ENCODE measurements around the gene SSRP1. TPM values are rescaled to one million over a fixed set of nuclear protein-coding genes. Genes with fewer than 3 reads are reported as not detected.

The SSRP1 gene
- total and polyA plus RNA-seq, 2 of the 13 experiments (the other 11 are each of a cell fraction or from before 2014, with no cell fraction given) = 93.6 to 129 TPM

GRCh38 chr11:57313071-57313787, 22.5 kb downstream of the SSRP1 start (continued):
- TF ChIP-seq FUBP1 (CRISPR knock-in tag; IDR thresholded peaks at IDR 0.05; ENCODE audit: borderline replicate concordance) (no peak), SRSF1 (optimal IDR thresholded peaks at IDR 0.05; ENCODE audit: low read depth, low read length) (no peak), RBAK (CRISPR knock-in tag; IDR thresholded peaks at IDR 0.05) (no peak), POLR2A (IDR thresholded peaks at IDR 0.05; ENCODE audit: insufficient read depth in 1 of 2, low read depth in 2 of 2, low read length in 2 of 2) (no peak), SALL1 (CRISPR knock-in tag; IDR thresholded peaks at IDR 0.05) (peak; percentile 56), ZNF562 (CRISPR knock-in tag; IDR thresholded peaks at IDR 0.05; ENCODE audit: borderline replicate concordance) (no peak), PHF5A (CRISPR knock-in tag; IDR thresholded peaks at IDR 0.05; ENCODE audit: low read depth, unreplicated experiment) (no peak), PAF1 (CRISPR knock-in tag; IDR thresholded peaks at IDR 0.05) (no peak)

GRCh38 chr11:57312511-57313021, 23.1 kb downstream of the SSRP1 start:
- no peak overlapping the region for H3K9ac ChIP-seq (ENCODE audit: insufficient read depth, low read depth, low read length)
- TF ChIP-seq ZKSCAN8 (CRISPR knock-in tag; IDR thresholded peaks at IDR 0.05; ENCODE audit: borderline replicate concordance) = no peak
- no peak for TF ChIP-seq TIGD3 (CRISPR knock-in tag; IDR thresholded peaks at IDR 0.05; ENCODE audit: borderline replicate concordance)
- no peak for TF ChIP-seq ZSCAN29 (CRISPR knock-in tag; conservative IDR thresholded peaks at IDR 0.05)
- no peak for TF ChIP-seq HINFP (CRISPR knock-in tag; IDR thresholded peaks at IDR 0.05; ENCODE audit: low read depth)
- TF ChIP-seq ZNF121 (CRISPR knock-in tag; IDR thresholded peaks at IDR 0.05) = no peak
- TF ChIP-seq TFAP4 (IDR thresholded peaks at IDR 0.05; ENCODE audit: borderline replicate concordance, low read depth) = no peak
- 0 out of 2 replicates have a peak, but pooled peaks have one; percentile 2 for TF ChIP-seq ZMYM4 (CRISPR knock-in tag; IDR thresholded peaks at IDR 0.05)
- no peak for TF ChIP-seq DBP (CRISPR knock-in tag; IDR thresholded peaks at IDR 0.05; ENCODE audit: not compliant biosample characterization)

More at GRCh38 chr11:57312511-57313021, 23.1 kb downstream of the SSRP1 start:
- Histone ChIP-seq H3K36me3 (replicated peaks in 1 of 2; ENCODE audit: control insufficient read depth in 1 of 2, insufficient read depth in 2 of 2, low read length in 2 of 2) (peaks cover 19 to 35% of the 10 kb centered on the region in 2 experiments; a peak in 4 of 5 replicates), H3K4me3 (replicated peaks in 1 of 3; ENCODE audit: insufficient read depth in 1 of 3, low read depth in 2 of 3, low read length in 3 of 3) (no peak overlapping the region), H3K4me1 (ENCODE audit: insufficient read depth, low read length) (peaks cover 58% of the 10 kb centered on the region), H3K79me2 (ENCODE audit: insufficient read depth, low read length) (no peaks in the 10 kb centered on the region), H2AFZ (ENCODE audit: low read length) (no peak overlapping the region), H3K27ac (ENCODE audit: extremely low read length, insufficient read depth, low read length) (no peak overlapping the region), H3K27me3 (ENCODE audit: control insufficient read depth in 1 of 2, insufficient read depth in 2 of 2, low read length in 2 of 2) (no peaks in the 10 kb centered on the region), H4K20me1 (ENCODE audit: insufficient read depth, low read length) (no peaks in the 10 kb centered on the region), H3K4me2 (ENCODE audit: low read depth, low read length) (no peak overlapping the region), H3K9me3 (ENCODE audit: low read length) (no peaks in the 10 kb centered on the region)
- intact Hi-C loops (cut with micrococcal nuclease; ENCODE audit: unreplicated experiment) (no loop called here), in situ Hi-C loops (cut with HindIII; ENCODE audit: extremely low pct_ligation_motif_present, low pct_unique_long_range_greater_than_20kb) (no loop called here)
- no peak for FAIRE-seq
- CTCF ChIA-PET (ENCODE audit: low intra/inter-chr PET ratio, low total read pairs) = no interaction called here
- ATAC-seq = no peak
- POLR2A ChIA-PET = interaction anchor here (0.6 to 3.1 kb wide), 4 partner anchors 8 to 23 kb away, joined by 3 to 38 read pairs (median 18); partner anchors contain the start of genes SSRP1 and TNKS1BP1
- BruUV-seq (replicated peaks) = no TSS peak
- 93% methylated on average over 3 of the region's 10 CpGs for WGBS (ENCODE audit: low lambda C conversion rate)
- DNase-seq (ENCODE audit: low spot score) = no peak

Measured in HepG2 (cell line).